Cardiac fibroblast (primary cell): ENCODE measurements around the gene CNTNAP2.

Experiments
- DNase-seq, 2 donors: peaks; one replicate each; pipeline versions ENCODE4 v3.0.0 to v3.0.0-alpha.2; 2010; ENCODE audit warnings: low read depth in 2 of 2
- H3K4me3 ChIP-seq, 2 donors: replicated peaks in 1 of 2; 1 replicate in 1 of 2; 2 replicates in 1 of 2; pipeline ENCODE4 v1.5.1; 2011; ENCODE audit warnings: low read depth in 2 of 2, low read length in 2 of 2, mild to moderate bottlenecking in 2 of 2, moderate library complexity in 1 of 2
- TF ChIP-seq, protein P1 (sequence below): IDR thresholded peaks from one replicate; pipeline ENCODE4 v1.5.1; 2011; ENCODE audit warnings: low read depth, mild to moderate bottlenecking, low read length, inconsistent platforms

Gene CNTNAP2

DNA sequence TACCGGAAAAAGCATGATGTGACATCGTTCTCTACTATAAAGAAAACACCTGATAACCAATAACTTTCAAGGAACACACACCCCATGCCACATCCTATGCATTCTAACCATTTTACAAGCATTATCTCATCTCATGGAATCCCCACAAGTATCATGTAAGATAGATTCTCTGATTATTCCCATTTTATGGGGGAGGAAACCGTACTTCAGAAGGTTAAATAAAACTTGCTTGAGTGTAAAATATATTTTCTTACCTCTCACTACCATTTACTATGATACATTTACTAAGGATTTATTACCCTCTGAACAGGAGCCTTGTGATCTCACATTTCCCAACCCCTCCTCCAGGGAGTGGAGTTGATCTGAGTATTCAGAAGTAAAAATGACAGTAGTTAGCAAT lies 522.7 kb downstream of the CNTNAP2 start:
- no peak overlapping the region for H3K4me3 ChIP-seq
- no peak for DNase-seq
- TF ChIP-seq, protein P1, sequence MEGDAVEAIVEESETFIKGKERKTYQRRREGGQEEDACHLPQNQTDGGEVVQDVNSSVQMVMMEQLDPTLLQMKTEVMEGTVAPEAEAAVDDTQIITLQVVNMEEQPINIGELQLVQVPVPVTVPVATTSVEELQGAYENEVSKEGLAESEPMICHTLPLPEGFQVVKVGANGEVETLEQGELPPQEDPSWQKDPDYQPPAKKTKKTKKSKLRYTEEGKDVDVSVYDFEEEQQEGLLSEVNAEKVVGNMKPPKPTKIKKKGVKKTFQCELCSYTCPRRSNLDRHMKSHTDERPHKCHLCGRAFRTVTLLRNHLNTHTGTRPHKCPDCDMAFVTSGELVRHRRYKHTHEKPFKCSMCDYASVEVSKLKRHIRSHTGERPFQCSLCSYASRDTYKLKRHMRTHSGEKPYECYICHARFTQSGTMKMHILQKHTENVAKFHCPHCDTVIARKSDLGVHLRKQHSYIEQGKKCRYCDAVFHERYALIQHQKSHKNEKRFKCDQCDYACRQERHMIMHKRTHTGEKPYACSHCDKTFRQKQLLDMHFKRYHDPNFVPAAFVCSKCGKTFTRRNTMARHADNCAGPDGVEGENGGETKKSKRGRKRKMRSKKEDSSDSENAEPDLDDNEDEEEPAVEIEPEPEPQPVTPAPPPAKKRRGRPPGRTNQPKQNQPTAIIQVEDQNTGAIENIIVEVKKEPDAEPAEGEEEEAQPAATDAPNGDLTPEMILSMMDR = no peak

DNA sequence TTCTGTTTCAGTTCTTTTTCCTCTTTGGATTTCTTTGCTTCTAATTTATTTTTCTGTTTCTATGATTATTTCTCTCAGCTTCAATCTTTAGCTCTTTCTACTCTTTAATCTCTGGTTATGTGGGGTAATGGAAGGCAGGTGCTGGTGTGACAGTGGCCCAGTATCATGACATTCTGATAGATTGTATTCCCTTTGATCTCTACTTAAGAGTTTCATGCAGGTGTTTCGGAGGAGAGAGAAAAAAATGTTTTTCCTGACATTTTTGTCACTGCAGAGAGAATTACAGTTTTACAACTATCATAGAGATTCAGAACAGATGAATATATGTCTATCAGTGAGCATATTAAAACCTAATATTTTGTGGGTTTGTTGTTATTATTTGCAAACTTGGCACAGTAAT lies 524.9 kb downstream of the CNTNAP2 start:
- no peak overlapping the region for H3K4me3 ChIP-seq
- DNase-seq = no peak
- TF ChIP-seq, protein P1 = no peak

DNA sequence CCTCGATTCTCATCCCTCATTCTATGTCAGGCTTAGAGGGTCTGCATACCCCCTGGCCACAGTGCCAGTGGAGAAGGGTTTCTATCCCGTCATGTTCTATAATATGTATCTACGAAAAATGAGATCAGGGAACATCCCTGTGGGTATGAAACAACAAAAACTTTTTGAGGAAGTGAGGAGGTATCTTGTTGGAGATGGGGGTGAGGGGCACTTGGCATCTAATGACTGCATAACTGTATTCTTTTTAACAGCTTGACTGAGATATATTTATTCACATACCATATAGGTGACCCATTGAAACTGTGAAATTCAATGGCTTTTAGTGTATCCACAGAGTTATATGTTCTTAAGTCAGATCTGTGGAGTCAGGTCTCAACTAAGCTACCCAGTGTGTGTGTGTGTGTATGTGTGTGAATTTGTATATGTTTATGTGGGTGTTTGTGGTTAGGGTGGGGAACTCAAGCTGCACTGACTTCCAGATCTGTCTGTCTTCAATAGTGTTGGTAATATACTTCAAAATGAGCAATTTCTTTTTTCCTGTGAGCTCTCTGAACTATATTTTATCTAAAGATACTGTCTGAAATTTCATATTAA lies 528.9 kb downstream of the CNTNAP2 start:
- no peak for DNase-seq
- TF ChIP-seq, protein P1 = no peak
- no peak overlapping the region for H3K4me3 ChIP-seq

DNA sequence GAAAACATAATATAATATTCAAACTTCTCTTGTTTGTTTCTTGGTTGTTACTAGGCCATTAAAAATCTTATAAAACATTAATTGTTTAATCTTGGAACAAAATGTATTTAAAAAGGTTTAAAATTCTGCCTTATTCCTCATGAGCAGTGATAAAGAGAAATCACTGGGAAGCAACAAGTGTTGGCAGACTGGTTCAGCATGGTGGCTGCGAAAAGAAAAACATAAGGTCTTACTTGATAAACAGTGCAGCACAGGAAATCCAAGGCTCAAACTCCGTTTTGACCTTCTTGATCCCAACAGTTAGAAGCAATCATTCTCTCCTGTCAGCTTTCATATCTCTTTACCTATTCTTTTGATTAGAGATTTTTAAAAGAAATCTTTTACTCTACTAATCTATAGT lies 530.8 kb downstream of the CNTNAP2 start:
- no peak for DNase-seq
- no peak overlapping the region for H3K4me3 ChIP-seq
- TF ChIP-seq, protein P1 = no peak

DNA sequence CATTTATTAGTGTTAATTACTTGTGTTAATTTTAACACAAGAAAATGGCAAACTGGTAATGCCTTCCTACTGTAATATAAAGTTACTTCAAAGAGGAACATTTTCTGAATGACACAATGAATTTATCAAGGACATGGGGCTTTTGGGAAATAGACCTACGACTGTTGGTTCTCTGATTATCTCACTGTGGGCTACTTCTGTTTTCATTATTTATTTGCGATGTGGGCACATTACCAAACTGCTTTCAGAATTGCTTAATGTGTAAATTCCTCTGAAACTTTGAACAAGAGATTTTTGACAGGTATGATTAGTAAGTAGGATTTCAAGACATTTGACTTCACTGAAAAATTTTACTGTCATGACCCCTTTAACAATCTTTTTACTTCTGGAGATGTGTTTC lies 535.6 kb downstream of the CNTNAP2 start:
- DNase-seq = no peak
- TF ChIP-seq, protein P1 = no peak
- no peak overlapping the region for H3K4me3 ChIP-seq

DNA sequence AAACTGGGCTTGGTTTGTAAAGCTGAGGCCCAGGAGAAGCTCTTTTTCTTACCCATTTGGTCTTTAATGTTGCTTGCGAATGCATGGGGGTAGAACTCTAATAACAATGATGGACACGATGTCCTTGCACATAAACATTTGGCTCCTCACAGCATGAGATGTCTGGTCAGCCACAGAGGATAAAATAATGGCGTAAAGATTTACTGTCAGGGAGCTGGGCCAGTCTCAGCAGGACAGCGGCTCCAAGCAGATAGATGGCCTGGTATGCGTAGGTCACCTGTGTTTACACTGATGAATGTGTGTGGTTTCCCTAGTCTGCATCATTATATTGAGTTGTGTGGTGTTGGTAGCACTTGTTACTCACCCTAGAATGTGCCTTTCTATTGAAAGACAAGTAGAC lies 537.4 kb downstream of the CNTNAP2 start:
- TF ChIP-seq, protein P1 = no peak
- no peak overlapping the region for H3K4me3 ChIP-seq
- no peak for DNase-seq
